GM12874 (cell line): ENCODE data around the gene MLEC.

Experiments
- TF ChIP-seq, protein P1 (sequence below): IDR thresholded peaks from 2 replicates; pipeline ENCODE4 v1.5.1; 2011; ENCODE audit warnings: low read depth, mild to moderate bottlenecking, control low read depth, low read length, moderate library complexity; ENCODE audit not compliant: insufficient read depth

Gene MLEC

GRCh38 chr12:120719072-120719471 is 32.1 kb downstream of the MLEC start:
- TF ChIP-seq, protein P1, sequence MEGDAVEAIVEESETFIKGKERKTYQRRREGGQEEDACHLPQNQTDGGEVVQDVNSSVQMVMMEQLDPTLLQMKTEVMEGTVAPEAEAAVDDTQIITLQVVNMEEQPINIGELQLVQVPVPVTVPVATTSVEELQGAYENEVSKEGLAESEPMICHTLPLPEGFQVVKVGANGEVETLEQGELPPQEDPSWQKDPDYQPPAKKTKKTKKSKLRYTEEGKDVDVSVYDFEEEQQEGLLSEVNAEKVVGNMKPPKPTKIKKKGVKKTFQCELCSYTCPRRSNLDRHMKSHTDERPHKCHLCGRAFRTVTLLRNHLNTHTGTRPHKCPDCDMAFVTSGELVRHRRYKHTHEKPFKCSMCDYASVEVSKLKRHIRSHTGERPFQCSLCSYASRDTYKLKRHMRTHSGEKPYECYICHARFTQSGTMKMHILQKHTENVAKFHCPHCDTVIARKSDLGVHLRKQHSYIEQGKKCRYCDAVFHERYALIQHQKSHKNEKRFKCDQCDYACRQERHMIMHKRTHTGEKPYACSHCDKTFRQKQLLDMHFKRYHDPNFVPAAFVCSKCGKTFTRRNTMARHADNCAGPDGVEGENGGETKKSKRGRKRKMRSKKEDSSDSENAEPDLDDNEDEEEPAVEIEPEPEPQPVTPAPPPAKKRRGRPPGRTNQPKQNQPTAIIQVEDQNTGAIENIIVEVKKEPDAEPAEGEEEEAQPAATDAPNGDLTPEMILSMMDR = no peak

DNA sequence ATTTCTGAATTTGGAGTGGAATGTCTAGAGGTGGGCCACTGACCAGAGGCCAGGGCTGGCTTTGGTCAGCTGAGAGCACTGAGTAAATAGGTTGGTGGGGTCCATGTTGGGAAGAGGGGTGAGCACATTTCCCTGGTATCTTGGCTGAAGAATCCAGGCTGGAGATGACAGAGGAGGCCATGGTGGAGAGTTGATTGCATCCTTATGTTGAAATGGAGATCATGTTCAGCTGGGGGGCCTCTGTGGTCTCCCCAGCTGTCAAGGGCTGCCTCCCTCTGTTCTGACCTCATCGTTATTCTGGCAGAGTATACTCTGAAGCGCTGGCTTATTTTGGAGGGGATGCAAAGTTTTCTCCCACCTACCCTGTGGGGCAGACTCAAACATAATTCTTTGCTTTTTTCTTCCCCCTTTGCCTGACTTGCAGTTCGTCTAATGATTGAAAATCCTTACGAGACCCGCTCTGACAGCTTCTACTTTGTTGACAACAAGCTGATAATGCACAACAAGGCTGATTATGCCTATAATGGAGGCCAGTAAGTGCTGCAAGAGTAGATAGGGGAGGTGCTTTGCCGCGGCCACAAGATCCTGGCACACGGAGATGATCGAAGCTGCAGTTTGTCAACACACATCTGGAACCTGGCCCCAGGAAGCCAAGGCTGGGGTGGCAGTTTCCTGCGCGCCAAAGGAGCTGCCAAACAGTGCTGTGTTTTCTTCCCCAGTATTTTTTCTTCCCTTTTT is 32.7 kb downstream of the MLEC start:
- TF ChIP-seq, protein P1 = no peak

DNA sequence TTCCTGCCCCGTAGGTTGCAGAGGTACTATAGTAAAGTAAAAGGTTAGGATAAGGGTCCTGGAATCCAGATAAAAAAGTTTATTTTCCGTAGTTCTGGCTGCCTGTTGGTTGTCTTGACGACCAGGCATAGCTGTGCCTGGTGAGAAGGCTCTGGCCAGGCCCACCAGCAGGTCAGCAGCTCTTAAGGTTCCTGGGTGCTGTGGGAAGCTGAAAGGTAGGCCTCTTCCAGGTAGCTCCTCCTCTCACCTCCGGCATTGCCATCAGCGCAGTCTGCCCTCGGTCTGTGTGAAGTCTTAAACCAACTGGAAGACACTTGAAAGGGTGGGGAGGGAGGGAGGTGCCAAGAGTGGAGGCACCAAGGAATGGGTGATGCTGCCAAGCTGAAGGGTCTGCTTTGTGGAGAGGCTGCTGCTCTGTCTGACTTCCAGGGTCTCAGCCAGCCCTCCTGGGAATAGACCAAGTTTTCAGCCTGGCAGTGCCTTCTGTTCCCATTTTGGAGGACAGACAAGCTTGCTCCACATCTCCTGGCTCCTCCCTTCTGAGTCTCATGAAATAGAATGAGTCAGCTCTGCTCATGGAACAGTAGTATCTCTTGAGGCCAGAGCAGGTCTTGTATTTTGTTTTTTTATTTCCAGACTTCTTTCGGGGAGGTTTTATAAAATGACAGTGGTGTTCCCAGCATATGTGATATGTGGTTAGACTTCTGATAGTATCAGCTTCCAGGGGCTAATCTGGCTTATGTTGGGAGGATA is 33.5 kb downstream of the MLEC start:
- TF ChIP-seq, protein P1 = no peak

DNA sequence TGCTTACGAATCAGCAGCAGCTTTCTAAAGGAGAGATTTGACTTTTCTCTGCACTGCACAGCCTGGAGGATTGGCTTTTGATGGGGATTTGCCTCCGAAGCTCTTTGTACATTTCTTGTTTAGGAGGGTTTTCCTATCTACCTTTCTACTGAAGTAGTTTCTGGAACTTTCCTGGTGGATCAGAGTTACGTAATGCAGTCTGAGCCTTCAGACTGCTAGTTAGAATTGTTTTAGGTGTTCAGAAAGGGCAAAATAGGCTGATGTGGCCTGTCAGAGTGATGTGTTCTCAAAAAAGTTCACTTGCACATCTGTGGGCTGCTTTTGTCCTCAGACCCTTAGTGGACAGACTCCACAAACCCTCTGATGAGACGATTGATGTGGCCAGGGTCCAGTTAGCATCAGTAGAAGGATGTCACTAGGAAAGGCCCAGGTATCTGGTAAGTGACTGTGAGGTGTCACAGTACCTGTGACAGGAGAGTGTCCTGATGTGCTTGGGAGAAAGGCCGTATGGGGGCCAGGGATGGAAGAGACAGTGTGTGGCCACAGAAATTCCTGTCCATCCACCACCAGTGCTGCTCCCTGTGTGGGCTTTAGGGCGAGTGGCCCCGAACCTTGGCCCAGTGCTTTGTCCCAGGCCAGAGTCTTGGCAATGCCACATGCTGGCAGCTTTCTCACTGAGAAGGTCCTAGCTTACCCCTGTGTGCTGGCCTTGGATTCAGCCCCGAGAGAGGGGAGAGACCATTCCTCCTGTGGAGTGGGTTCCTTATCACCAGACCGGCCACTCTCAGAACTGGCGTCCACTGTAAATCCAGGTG is 34.2 kb downstream of the MLEC start:
- TF ChIP-seq, protein P1 = no peak

DNA sequence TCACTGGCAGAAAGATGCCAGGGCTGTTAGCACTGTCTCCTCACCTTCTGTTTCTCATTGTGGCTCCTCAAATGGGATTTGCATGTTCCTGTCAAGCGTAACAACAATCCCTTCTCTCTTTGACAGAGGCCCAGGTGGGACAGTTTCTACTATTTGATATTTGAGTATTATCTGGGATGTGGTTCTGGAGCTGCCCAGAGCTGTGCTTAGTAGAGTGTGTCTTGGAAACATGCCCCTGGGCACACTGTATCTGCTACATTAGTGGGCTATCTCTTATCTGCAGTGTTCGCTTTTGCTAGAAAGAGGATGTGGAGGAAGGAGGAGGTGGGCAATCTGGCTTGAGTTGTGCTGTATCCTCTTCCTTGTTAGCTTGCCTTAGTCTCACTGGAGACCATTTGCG is 34.9 kb downstream of the MLEC start:
- TF ChIP-seq, protein P1 = no peak

DNA sequence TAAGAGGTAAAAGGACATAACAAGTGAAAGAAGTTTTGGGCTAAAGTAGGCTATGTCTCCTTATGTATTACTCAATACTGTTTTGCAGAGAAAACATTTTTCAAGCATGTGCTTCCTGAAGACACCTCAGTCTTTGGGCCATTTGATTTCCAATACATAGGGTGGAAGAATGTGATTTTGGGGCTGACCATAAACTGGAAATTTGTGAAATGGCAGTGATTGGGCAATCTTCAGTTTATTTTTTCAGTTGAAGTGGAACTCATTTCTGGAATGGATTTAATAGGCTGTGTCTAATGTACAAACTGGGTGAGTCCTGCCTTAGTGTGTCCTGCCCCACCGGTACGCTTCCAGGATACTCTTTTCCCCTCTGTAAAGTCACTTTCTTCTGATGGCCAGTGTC is 35.8 kb downstream of the MLEC start:
- TF ChIP-seq, protein P1 = no peak

GRCh38 chr12:120724720-120725119 is 37.8 kb downstream of the MLEC start:
- TF ChIP-seq, protein P1 = no peak
